ENCODE measurements around the gene GDF2. TPM values are rescaled to one million over a fixed set of nuclear protein-coding genes. Genes with fewer than 3 reads are reported as not detected.

GDF2 gene
- total and polyA plus RNA-seq, 10 of the 15 experiments (the other 5 are each of a cell fraction or from before 2014, with no cell fraction given) = not detected

DNA sequence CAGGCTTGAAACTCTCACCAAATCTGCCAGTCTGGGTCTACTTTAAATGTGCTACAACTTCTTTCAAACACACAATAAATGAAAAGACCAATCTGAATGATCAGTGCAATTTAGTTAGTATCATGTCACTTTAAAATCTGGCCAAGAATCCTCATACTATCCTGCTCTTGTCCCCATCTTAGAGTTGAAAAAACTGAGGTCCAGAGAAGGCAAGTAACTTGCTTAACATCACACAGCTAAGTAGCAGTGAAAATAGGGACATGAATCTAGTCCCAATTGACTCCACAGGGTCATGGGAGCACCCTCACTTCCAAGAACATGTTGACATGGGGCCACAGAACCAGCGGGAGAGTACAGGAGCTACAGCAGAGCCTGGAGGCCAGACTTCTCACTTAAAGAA is 25.3 kb upstream of the GDF2 start:
- no peaks in the 10 kb centered on the region for H3K9me3 ChIP-seq (replicated peaks; ENCODE audit: control insufficient read depth, insufficient read depth, low read length)
- no peak for FAIRE-seq
- in situ Hi-C loops (cut with MboI) (no loop called here), intact Hi-C loops (cut with micrococcal nuclease; ENCODE audit: unreplicated experiment) (no loop called here)
- H3K79me2 ChIP-seq (ENCODE audit: control insufficient read depth, insufficient read depth, low read length) = no peaks in the 10 kb centered on the region
- no peak overlapping the region for H3K27ac ChIP-seq (ENCODE audit: control insufficient read depth, insufficient read depth)
- no peak overlapping the region for H3K4me2 ChIP-seq (ENCODE audit: control insufficient read depth, insufficient read depth)
- no peak overlapping the region for H3K9ac ChIP-seq (ENCODE audit: control insufficient read depth, insufficient read depth, low read length)
- no peak for DNase-seq (ENCODE audit: low read depth, low spot score)
- ChIA-PET SMC1A (ENCODE audit: uncharacterized antibody, unreplicated experiment) (interaction anchor here (0.8 to 1.4 kb wide), 2 partner anchors 9 to 249 kb away, joined by 3 read pairs; no protein-coding TSS in a partner anchor), RAD21 (ENCODE audit: unreplicated experiment) (interaction anchor here (1.9 kb wide), 1 partner anchor 249 kb away, joined by 5 read pairs; no protein-coding TSS in a partner anchor), CTCF (interaction anchor here (1.0 to 2.1 kb wide), 3 partner anchors 15 to 249 kb away, joined by 3 to 10 read pairs (median 9); no protein-coding TSS in a partner anchor), POLR2A (interaction anchor here (0.5 kb wide), 1 partner anchor 59 kb away, joined by 3 read pairs; no protein-coding TSS in a partner anchor)
- no peak overlapping the region for H3K4me3 ChIP-seq
- no peak for ATAC-seq
- no TSS peak for BruUV-seq (replicated peaks)
- H3K36me3 ChIP-seq (ENCODE audit: control insufficient read depth in 2 of 2, insufficient read depth in 2 of 2, low read length in 1 of 2) = no peaks in the 10 kb centered on the region
- TF ChIP-seq, protein P1, sequence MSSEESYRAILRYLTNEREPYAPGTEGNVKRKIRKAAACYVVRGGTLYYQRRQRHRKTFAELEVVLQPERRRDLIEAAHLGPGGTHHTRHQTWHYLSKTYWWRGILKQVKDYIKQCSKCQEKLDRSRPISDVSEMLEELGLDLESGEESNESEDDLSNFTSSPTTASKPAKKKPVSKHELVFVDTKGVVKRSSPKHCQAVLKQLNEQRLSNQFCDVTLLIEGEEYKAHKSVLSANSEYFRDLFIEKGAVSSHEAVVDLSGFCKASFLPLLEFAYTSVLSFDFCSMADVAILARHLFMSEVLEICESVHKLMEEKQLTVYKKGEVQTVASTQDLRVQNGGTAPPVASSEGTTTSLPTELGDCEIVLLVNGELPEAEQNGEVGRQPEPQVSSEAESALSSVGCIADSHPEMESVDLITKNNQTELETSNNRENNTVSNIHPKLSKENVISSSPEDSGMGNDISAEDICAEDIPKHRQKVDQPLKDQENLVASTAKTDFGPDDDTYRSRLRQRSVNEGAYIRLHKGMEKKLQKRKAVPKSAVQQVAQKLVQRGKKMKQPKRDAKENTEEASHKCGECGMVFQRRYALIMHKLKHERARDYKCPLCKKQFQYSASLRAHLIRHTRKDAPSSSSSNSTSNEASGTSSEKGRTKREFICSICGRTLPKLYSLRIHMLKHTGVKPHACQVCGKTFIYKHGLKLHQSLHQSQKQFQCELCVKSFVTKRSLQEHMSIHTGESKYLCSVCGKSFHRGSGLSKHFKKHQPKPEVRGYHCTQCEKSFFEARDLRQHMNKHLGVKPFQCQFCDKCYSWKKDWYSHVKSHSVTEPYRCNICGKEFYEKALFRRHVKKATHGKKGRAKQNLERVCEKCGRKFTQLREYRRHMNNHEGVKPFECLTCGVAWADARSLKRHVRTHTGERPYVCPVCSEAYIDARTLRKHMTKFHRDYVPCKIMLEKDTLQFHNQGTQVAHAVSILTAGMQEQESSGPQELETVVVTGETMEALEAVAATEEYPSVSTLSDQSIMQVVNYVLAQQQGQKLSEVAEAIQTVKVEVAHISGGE (CRISPR knock-in tag; IDR thresholded peaks at IDR 0.05) = no peak
- TF ChIP-seq NR2F1 (conservative IDR thresholded peaks at IDR 0.05) = no peak
- TF ChIP-seq FOXK2 (IDR thresholded peaks at IDR 0.05) = no peak
- no peak for TF ChIP-seq NFYB (IDR thresholded peaks at IDR 0.05; ENCODE audit: insufficient read depth, low read depth, low read length)
- no peak for TF ChIP-seq SREBF2 (IDR thresholded peaks at IDR 0.05; ENCODE audit: low read length)
- H4K20me1 ChIP-seq (ENCODE audit: control insufficient read depth, insufficient read depth) = no peaks in the 10 kb centered on the region
- H2AFZ ChIP-seq (ENCODE audit: control insufficient read depth, low read depth, low read length) = no peak overlapping the region
- H3K27me3 ChIP-seq (replicated peaks in 1 of 2; ENCODE audit: control insufficient read depth in 2 of 2, insufficient read depth in 2 of 2, low read length in 1 of 2) = peaks cover 3 to 9% of the 10 kb centered on the region in 2 experiments; a peak in 3 of 4 replicates
- no peaks in the 10 kb centered on the region for H3K4me1 ChIP-seq (ENCODE audit: control insufficient read depth, insufficient read depth, low read length)
- 4% methylated on average over 1 of the region's 1 CpG for WGBS (ENCODE audit: insufficient coverage, insufficient replicate concordance, low lambda C conversion rate, missing lambda C conversion rate)

All from GM12878 (cell line).